C4-2B (cell line): Measurements from ENCODE around the gene TRH.

Experiments
- H3K27ac ChIP-seq: fragments of 450-650 bp; 2 replicates; pipeline ENCODE4 v1.5.1; 2017
- ZFX ChIP-seq: fragments of 450-650 bp; IDR thresholded peaks from 2 replicates; pipeline ENCODE4 v1.6.1; 2017
- TF ChIP-seq, protein P1 (sequence below): fragments of 450-650 bp; conservative IDR thresholded peaks from 2 replicates; pipeline ENCODE4 v1.5.1; 2017; ENCODE audit warnings: mild to moderate bottlenecking

The TRH gene

DNA sequence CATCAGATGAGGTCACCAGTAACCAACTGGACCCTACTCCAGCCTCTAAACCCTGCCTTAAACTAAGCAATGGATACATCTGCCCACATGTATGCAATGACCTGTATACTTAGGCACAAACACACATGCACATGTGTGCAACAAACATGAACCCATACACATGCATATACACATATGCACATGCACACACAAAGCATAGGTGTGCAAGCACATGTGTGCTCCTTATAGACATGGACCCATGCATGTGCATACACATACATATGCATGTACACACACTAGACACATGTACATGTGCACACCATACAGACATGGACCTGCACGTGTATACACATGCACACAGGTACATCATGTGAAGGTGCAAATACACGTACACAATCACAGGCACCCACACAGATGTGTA lies 8.6 kb upstream of the TRH start:
- no peak overlapping the region for H3K27ac ChIP-seq
- TF ChIP-seq, protein P1, sequence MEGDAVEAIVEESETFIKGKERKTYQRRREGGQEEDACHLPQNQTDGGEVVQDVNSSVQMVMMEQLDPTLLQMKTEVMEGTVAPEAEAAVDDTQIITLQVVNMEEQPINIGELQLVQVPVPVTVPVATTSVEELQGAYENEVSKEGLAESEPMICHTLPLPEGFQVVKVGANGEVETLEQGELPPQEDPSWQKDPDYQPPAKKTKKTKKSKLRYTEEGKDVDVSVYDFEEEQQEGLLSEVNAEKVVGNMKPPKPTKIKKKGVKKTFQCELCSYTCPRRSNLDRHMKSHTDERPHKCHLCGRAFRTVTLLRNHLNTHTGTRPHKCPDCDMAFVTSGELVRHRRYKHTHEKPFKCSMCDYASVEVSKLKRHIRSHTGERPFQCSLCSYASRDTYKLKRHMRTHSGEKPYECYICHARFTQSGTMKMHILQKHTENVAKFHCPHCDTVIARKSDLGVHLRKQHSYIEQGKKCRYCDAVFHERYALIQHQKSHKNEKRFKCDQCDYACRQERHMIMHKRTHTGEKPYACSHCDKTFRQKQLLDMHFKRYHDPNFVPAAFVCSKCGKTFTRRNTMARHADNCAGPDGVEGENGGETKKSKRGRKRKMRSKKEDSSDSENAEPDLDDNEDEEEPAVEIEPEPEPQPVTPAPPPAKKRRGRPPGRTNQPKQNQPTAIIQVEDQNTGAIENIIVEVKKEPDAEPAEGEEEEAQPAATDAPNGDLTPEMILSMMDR, result no peak
- no peak for TF ChIP-seq ZFX

DNA sequence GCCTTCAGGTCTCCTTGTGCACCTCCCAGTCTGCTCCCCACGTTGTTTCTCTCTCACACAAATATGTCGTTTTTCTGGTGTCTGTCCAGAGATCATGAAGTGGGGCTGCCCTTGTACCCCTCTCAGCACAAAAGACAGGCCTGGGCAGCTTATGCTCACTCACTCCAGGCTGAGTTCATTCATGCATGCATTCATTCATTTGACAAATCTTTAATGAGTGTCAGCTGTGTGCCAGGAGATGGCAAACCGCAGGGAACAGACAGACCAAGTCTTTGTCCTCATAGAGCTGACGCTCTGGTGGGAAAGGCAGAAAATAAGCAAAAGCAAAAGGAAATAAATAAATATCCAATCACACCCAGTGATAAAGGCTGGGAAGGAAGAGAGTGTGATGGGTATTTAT lies 7.6 kb upstream of the TRH start:
- H3K27ac ChIP-seq, result no peak overlapping the region
- TF ChIP-seq, protein P1, result no peak
- TF ChIP-seq ZFX, result no peak

DNA sequence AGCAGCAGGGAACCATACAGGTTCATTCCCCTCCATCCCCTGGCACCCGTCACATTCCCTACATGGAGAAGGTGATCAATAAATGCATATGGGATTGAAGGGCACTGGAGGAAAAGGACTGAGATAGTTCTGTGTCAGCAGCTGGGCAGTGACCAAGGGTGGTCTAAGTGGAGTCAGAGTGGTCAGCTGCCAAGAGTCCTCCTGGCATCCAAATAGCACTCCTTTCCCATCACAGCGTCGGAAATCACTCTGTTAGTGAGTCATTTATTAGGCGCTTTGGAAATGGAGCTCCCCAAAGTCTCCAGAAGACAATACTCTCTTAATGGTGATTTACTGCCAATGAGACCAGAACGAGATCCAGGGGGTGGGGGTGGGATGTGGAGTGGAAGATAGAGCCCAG lies 6.8 kb upstream of the TRH start:
- no peak for TF ChIP-seq ZFX
- no peak overlapping the region for H3K27ac ChIP-seq

DNA sequence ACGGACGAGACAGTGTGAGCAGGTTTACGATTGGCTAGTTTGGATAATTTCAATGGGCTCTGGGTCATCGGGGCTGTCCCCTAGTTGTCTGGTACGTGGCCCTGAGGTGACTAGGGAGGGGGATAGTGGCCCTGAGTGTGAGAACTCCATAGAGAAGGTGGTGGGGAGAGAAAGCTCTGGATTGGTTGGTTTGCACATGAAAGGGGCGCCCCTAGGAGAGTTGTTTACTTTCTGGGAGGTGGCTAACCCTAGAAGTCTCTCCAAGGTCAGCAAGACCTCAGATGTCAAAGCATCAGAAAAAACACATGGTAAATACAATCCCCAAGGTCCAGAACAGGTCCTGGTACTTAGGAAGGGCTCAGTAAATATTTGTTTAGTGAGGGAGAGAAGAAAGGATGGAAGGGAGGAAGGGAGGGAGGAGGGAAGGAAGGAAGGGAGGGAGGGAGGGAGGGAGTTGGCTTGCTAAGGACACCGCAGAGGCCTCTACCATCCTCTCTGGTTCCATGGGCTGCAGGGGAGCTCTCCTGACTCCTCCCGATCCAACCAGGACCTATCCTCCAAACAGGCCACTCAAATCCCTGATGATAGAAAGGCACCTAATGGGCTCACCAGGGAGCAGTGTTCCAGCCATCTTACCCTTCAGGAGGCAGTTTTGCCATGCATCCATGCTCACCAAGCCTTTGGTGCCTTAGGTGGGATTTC lies 3.0 kb upstream of the TRH start:
- TF ChIP-seq, protein P1, result no peak
- TF ChIP-seq ZFX, result no peak
- no peak overlapping the region for H3K27ac ChIP-seq

DNA sequence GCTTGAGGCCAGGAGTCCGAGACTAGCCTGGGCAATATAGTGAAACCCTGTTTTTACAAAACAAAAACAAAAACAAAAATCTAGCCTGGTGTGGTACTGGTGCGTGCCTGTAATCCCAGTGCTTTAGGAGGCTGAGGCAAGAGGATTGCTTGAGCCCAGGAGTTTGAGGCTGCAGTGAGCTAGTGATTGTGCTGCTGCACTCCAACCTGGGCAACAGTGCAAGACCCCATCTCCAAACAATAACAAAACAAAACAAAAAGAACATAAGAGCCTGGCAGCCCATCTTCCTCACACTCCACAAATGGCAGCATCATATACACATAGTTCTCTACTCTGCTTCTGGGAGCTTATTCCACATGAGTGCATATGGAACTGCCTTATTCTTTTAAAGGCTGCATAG lies 2.2 kb upstream of the TRH start:
- H3K27ac ChIP-seq, result no peak overlapping the region
- TF ChIP-seq, protein P1, result no peak
- no peak for TF ChIP-seq ZFX

DNA sequence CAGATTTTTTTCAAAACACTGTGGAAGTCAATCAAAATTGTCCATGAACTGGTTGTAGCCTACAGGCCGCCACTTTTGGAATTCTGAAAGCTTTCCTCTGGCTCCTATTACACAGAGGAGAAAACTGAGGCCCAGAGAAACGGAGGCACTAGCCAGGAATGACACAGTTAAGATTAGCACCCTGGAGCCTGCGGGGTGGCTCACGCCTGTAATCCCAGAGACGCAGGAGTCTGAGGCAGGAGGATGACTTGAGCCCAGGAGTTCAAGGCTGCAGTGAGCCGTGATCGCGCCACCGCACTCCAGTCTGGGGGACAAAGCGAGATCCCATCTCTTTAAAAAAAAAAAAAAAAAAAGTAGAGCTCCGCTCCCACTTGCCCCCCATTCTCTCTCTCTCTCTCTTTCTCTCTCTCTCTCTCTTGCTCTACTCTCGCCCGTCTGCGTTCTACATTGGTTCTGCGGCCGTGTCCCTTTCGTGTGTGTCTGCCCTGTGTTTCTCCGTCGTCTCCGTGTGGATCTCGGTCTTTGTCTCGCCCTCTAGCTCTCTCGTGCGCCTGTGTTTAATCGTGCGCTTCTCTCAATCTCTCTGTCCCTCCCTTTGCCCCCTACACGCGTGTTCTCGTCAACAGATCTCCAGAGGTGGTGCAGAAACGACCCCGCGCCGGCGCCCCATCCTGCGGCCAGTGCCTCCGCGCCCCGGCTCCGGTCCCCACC lies 512 bp upstream of the TRH start:
- no peak overlapping the region for H3K27ac ChIP-seq
- TF ChIP-seq ZFX, result no peak
- TF ChIP-seq, protein P1, result no peak

DNA sequence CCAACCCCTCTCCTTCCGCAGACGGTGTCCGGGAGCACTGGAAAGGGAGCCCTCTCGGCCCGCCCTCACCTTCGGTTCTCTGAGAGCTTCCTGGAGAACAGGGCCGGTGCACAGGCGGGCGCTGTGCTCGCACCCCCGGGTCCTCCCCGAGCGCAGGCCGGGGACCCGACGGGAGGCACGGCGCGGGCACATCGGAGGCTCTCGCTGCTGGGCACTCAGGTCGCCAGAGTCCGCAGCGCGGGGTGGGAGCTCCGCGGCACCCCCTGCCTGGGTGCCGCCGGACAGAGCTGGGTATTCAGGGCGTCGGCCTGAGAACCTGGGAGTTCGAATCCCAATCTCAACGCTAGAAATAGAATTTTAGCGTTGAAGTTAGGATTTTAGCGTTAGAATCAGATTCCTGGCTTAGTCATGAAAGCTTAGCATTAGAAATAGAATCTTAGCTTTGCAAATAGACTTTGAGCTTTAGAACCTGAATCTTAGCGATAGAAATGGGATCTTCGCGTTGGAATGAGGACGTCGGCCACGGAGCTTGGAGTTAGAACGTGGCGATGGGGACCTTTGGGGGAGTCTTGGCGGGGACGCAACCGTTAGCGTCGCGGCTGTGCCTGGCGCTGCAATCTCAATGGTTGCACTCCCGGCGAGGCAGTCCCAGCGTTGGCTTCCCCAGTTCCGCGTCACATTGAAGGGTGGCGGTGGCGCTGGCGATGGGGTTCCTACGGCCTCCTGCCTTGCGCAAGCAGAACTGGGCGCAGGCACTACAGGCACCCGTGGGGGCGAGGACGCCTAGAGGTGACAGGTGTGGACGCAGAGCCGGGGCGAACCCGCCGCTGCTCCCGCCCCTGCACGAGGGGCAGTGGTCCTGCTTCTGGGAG lies 549 bp downstream of the TRH start:
- no peak overlapping the region for H3K27ac ChIP-seq
- TF ChIP-seq, protein P1, result no peak
